Measurements from ENCODE around the gene NEK1.

Gene NEK1

GRCh38 chr4:169460081-169460480 is 152.3 kb downstream of the NEK1 start:
- TF ChIP-seq TAF1 (IDR thresholded peaks at IDR 0.05; ENCODE audit: borderline replicate concordance, insufficient read depth, low read length) (no peak), FOXP2 (optimal IDR thresholded peaks at IDR 0.05; ENCODE audit: borderline replicate concordance, extremely low read depth, extremely low read length, insufficient read depth) (no peak), SIN3A (IDR thresholded peaks at IDR 0.05; ENCODE audit: borderline replicate concordance, insufficient read depth, low read length) (no peak), REST (IDR thresholded peaks at IDR 0.05; ENCODE audit: insufficient read depth in 1 of 2, low read depth in 2 of 2, low read length in 2 of 2) (no peak), POLR2AphosphoS5 (IDR thresholded peaks at IDR 0.05; ENCODE audit: low read depth, low read length) (no peak)

GRCh38 chr4:169458575-169458974 is 153.8 kb downstream of the NEK1 start:
- no peak for TF ChIP-seq TAF1 (IDR thresholded peaks at IDR 0.05; ENCODE audit: borderline replicate concordance, insufficient read depth, low read length)
- TF ChIP-seq POLR2AphosphoS5 (IDR thresholded peaks at IDR 0.05; ENCODE audit: low read depth, low read length), result no peak
- TF ChIP-seq REST (IDR thresholded peaks at IDR 0.05; ENCODE audit: insufficient read depth in 1 of 2, low read depth in 2 of 2, low read length in 2 of 2), result no peak
- no peak for TF ChIP-seq FOXP2 (optimal IDR thresholded peaks at IDR 0.05; ENCODE audit: borderline replicate concordance, extremely low read depth, extremely low read length, insufficient read depth)
- no peak for TF ChIP-seq SIN3A (IDR thresholded peaks at IDR 0.05; ENCODE audit: borderline replicate concordance, insufficient read depth, low read length)

GRCh38 chr4:169446824-169447223 is 165.6 kb downstream of the NEK1 start:
- TF ChIP-seq POLR2AphosphoS5 (IDR thresholded peaks at IDR 0.05; ENCODE audit: low read depth, low read length), result no peak
- no peak for TF ChIP-seq FOXP2 (optimal IDR thresholded peaks at IDR 0.05; ENCODE audit: borderline replicate concordance, extremely low read depth, extremely low read length, insufficient read depth)
- TF ChIP-seq SIN3A (IDR thresholded peaks at IDR 0.05; ENCODE audit: borderline replicate concordance, insufficient read depth, low read length), result no peak
- TF ChIP-seq TAF1 (IDR thresholded peaks at IDR 0.05; ENCODE audit: borderline replicate concordance, insufficient read depth, low read length), result no peak
- TF ChIP-seq REST (IDR thresholded peaks at IDR 0.05; ENCODE audit: insufficient read depth in 1 of 2, low read depth in 2 of 2, low read length in 2 of 2), result no peak

GRCh38 chr4:169443748-169444147 is 168.6 kb downstream of the NEK1 start:
- no peak for TF ChIP-seq FOXP2 (optimal IDR thresholded peaks at IDR 0.05; ENCODE audit: borderline replicate concordance, extremely low read depth, extremely low read length, insufficient read depth)
- TF ChIP-seq REST (IDR thresholded peaks at IDR 0.05; ENCODE audit: insufficient read depth in 1 of 2, low read depth in 2 of 2, low read length in 2 of 2), result no peak
- no peak for TF ChIP-seq SIN3A (IDR thresholded peaks at IDR 0.05; ENCODE audit: borderline replicate concordance, insufficient read depth, low read length)
- no peak for TF ChIP-seq POLR2AphosphoS5 (IDR thresholded peaks at IDR 0.05; ENCODE audit: low read depth, low read length)
- no peak for TF ChIP-seq TAF1 (IDR thresholded peaks at IDR 0.05; ENCODE audit: borderline replicate concordance, insufficient read depth, low read length)

- TF ChIP-seq FOXP2 (optimal IDR thresholded peaks at IDR 0.05; ENCODE audit: borderline replicate concordance, extremely low read depth, extremely low read length, insufficient read depth) (no peak), POLR2AphosphoS5 (IDR thresholded peaks at IDR 0.05; ENCODE audit: low read depth, low read length) (no peak), REST (IDR thresholded peaks at IDR 0.05; ENCODE audit: insufficient read depth in 1 of 2, low read depth in 2 of 2, low read length in 2 of 2) (no peak), TAF1 (IDR thresholded peaks at IDR 0.05; ENCODE audit: borderline replicate concordance, insufficient read depth, low read length) (no peak), SIN3A (IDR thresholded peaks at IDR 0.05; ENCODE audit: borderline replicate concordance, insufficient read depth, low read length) (no peak)
These were observed 171.9 kb downstream of the NEK1 start for GRCh38 chr4:169440446-169440845.

All from PFSK-1 (cell line).